HFF-Myc (cell line): Measurements from ENCODE around the gene PLXNA1.

Source experiments
- DNase-seq: peaks from one replicate; pipeline ENCODE4 v3.0.0-alpha.2; 2011; ENCODE audit warnings: low read depth; ENCODE audit errors: extremely low read depth
- H3K4me3 ChIP-seq: replicated peaks from 2 replicates; pipeline ENCODE4 v1.5.1; 2011; ENCODE audit warnings: low read depth, mild to moderate bottlenecking, control low read depth, low read length
- TF ChIP-seq, protein P1 (sequence below): IDR thresholded peaks from 2 replicates; pipeline ENCODE4 v1.5.1; 2012; ENCODE audit warnings: mild to moderate bottlenecking, low read depth, low read length, control low read depth; ENCODE audit errors: missing control alignments

PLXNA1 gene

DNA sequence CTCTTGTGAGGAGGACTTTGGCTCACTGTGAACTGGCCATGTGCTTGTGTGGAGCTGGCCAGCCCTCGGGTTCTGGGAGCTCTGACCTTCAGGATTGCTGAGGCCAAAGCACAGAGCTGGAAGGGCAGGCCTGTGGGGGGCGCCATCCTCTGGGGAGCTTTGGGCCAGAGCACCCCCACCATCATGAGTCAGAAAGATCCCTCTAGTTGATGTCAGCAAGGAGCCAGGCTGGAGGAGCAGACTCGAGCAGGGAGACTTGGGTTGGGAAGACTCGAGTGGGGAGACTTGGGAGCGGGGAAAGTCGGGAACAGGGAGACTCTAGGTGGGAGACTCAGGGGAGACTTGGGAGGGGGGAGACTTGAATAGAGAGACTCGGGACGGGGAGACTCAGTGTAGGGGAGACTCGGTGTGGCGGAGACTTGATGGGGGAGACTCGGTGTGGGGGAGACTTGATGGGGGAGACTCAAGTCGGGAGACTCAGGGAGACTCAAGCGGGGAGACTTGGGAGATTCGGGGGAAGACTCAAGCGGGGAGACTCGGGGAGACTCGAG lies 37.7 kb upstream of the PLXNA1 start:
- H3K4me3 ChIP-seq: no peak overlapping the region
- DNase-seq: no peak
- TF ChIP-seq, protein P1, sequence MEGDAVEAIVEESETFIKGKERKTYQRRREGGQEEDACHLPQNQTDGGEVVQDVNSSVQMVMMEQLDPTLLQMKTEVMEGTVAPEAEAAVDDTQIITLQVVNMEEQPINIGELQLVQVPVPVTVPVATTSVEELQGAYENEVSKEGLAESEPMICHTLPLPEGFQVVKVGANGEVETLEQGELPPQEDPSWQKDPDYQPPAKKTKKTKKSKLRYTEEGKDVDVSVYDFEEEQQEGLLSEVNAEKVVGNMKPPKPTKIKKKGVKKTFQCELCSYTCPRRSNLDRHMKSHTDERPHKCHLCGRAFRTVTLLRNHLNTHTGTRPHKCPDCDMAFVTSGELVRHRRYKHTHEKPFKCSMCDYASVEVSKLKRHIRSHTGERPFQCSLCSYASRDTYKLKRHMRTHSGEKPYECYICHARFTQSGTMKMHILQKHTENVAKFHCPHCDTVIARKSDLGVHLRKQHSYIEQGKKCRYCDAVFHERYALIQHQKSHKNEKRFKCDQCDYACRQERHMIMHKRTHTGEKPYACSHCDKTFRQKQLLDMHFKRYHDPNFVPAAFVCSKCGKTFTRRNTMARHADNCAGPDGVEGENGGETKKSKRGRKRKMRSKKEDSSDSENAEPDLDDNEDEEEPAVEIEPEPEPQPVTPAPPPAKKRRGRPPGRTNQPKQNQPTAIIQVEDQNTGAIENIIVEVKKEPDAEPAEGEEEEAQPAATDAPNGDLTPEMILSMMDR: peak; percentile 17

DNA sequence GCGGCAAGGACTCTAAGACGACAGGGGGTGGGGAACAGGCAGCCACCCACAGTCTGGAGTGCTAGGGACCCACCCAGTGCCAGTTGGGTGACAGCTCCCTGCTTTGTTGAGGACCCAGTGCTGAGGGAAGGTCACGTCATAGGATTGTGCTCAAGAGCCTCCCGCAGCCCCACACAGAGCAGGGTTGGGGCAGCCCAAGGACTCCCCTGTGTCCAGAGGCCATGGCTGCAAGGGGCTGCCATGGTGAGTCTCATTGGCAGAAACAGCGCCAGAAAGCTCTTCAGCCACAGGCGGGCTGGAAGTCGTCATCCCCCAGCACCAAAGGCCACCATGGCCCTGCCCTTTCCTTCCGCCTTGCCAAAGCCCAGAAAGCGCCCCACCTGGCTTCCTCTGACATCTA lies 37.0 kb upstream of the PLXNA1 start:
- no peak overlapping the region for H3K4me3 ChIP-seq
- no peak for DNase-seq
- TF ChIP-seq, protein P1: no peak

DNA sequence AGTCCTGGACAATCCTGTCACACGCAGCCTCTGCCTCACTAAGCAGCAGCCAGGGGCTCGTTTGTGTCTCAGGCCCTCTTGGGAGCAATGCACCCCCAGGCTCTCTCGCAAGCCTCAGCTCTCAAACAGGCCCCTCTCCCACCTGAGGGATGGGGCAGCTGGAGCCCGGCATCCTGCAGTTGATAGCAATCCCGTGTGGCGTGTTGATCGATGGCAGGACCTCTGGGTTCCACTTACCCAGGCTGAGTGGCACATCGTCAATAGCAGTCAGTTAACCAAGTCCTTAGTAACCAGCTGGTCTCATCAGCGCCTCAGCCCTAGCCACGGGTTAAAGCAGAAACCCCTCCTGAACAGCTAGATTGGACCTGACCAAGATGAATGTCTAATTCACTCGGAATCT lies 36.5 kb upstream of the PLXNA1 start:
- H3K4me3 ChIP-seq: no peak overlapping the region
- no peak for DNase-seq
- TF ChIP-seq, protein P1: no peak

DNA sequence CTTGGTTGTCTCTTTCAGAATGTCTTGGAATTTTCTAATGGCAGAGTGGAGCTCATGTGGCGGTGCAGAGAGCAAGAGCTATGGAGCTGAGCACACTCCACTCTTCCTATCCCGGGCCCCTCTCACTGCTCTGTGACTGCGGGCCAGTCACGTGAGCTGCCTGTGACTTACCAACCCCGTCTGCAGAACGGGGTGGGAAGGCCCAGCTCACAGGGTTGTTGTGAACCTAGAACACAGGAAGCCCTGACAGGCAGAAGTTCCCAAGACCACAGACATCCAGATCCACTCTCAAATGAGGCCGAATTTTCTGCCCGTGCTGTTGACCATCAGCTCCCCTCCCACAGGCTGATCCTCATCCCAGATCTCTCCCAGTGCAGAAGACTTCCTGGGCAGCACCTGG lies 35.5 kb upstream of the PLXNA1 start:
- TF ChIP-seq, protein P1: no peak
- no peak overlapping the region for H3K4me3 ChIP-seq
- DNase-seq: no peak

DNA sequence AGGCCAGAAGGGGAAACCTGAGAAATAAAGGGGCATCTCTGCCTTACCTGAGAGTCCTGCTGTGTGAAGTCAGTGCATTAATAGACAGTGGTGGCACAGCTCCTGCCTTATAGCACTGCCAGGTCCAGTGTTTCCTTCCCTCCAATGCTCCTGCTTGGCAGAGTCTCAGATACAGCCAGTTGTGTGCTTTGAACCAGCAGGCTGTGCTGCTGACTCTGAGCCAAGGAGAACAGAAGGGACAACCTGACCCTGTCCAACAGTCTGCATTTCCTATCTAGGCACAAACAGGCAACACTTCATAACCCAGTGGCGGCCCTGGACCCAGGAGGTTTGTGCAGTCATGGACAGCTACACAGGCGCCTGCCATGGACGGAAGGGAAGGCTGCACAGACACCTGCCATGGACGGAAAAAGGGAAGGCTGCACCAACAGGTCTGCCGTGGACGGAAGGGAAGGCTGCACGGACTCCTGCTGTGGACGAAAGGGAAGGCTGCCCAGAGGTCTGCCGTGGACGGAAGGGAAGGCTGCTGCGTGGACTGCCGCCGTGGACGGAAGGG lies 33.9 kb upstream of the PLXNA1 start:
- no peak for DNase-seq
- TF ChIP-seq, protein P1: no peak
- H3K4me3 ChIP-seq: no peak overlapping the region

DNA sequence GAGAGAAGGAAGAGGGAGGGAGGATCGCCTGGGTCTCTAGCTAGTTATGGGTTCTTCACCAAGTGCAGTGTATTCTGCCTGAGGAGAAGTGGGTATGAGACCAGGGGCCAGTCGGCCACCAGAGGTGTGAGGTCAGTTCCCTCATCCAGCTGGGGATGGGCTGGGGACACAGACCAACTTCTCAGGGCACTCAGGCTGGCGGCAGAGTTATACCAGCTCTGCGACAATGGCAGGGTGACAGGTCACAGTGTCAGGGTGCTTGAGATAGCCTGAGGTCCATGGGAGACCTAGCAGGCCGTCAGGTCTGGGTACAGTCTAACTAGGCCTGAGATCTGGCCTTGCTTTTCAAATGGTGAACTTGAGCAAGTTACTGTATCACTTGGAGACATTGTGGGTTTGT lies 31.4 kb upstream of the PLXNA1 start:
- no peak for DNase-seq
- H3K4me3 ChIP-seq: no peak overlapping the region
- TF ChIP-seq, protein P1: no peak
